ENCODE results near the gene TMEM87A. TPM values are rescaled to one million over a fixed set of nuclear protein-coding genes. Genes with fewer than 3 reads are reported as not detected.

The TMEM87A gene
- total and polyA plus RNA-seq, 8 donors, result 11.8 to 128 (median 31.2) TPM

- no peak overlapping the region for H3K27ac ChIP-seq
- TF ChIP-seq CTCF (IDR thresholded peaks at IDR 0.05), result no peak
- TF ChIP-seq EP300 (IDR thresholded peaks at IDR 0.05), result no peak
- TF ChIP-seq POLR2AphosphoS5 (IDR thresholded peaks at IDR 0.05), result no peak
- no peak for TF ChIP-seq POLR2A (IDR thresholded peaks at IDR 0.05)
- intact Hi-C loops (cut with DNase I; ENCODE audit: low total_unique reads), result no loop called here
- peak overlapping the region in 2 of 4 donors; percentile 70 to 96 for H3K4me3 ChIP-seq
- no peaks in the 10 kb centered on the region for H3K9me3 ChIP-seq
- DNase-seq, result no peak
- WGBS, 5 donors, result 73 to 79% (median 79%) methylated on average over 4 of the region's 4 CpGs
- no peaks in the 10 kb centered on the region for H3K27me3 ChIP-seq
- peaks cover 10 to 50% (median 34%) of the 10 kb centered on the region in 4 donors for H3K4me1 ChIP-seq
- H3K36me3 ChIP-seq, result peaks cover 5 to 39% (median 27%) of the 10 kb centered on the region in 4 donors
Measured at GRCh38 chr15:42206406-42206805, 66.8 kb downstream of the TMEM87A start.

GRCh38 chr15:42203891-42204290, 69.3 kb downstream of the TMEM87A start:
- no peak for TF ChIP-seq CTCF (IDR thresholded peaks at IDR 0.05)
- TF ChIP-seq POLR2A (IDR thresholded peaks at IDR 0.05), result no peak
- TF ChIP-seq EP300 (IDR thresholded peaks at IDR 0.05), result no peak
- no peak for TF ChIP-seq POLR2AphosphoS5 (IDR thresholded peaks at IDR 0.05)
- peaks cover 0 to 29% (median 23%) of the 10 kb centered on the region in 4 donors for H3K36me3 ChIP-seq
- no peak for DNase-seq
- H3K27ac ChIP-seq, result no peak overlapping the region
- no peak overlapping the region for H3K4me3 ChIP-seq
- no peaks in the 10 kb centered on the region for H3K27me3 ChIP-seq
- intact Hi-C loops (cut with DNase I; ENCODE audit: low total_unique reads), result no loop called here
- peaks cover 10 to 50% (median 34%) of the 10 kb centered on the region in 4 donors for H3K4me1 ChIP-seq
- WGBS, 5 donors, result 85 to 95% (median 87%) methylated on average over 3 of the region's 3 CpGs
- no peaks in the 10 kb centered on the region for H3K9me3 ChIP-seq

GRCh38 chr15:42202653-42203052, 70.6 kb downstream of the TMEM87A start:
- no peak for TF ChIP-seq EP300 (IDR thresholded peaks at IDR 0.05)
- intact Hi-C loops (cut with DNase I; ENCODE audit: low total_unique reads), result no loop called here
- 50 to 75% (median 62%) methylated on average over 2 of the region's 2 CpGs for WGBS, 5 donors
- Histone ChIP-seq H3K4me1 (peaks cover 10 to 50% (median 30%) of the 10 kb centered on the region in 4 donors), H3K9me3 (no peaks in the 10 kb centered on the region), H3K36me3 (peaks cover 5 to 41% (median 35%) of the 10 kb centered on the region in 4 donors), H3K27me3 (no peaks in the 10 kb centered on the region), H3K4me3 (no peak overlapping the region), H3K27ac (no peak overlapping the region)
- no peak for DNase-seq

- intact Hi-C loops (cut with DNase I; ENCODE audit: low total_unique reads), result no loop called here
- no peaks in the 10 kb centered on the region for H3K9me3 ChIP-seq
- 91 to 100% (median 97%) methylated on average over 1 of the region's 1 CpG for WGBS, 5 donors
Measured at GRCh38 chr15:42201801-42202200, 71.4 kb downstream of the TMEM87A start.

More at GRCh38 chr15:42201801-42202200, 71.4 kb downstream of the TMEM87A start:
- H3K4me1 ChIP-seq, result peaks cover 6 to 41% (median 23%) of the 10 kb centered on the region in 4 donors
- no peak overlapping the region for H3K27ac ChIP-seq
- H3K36me3 ChIP-seq, result peaks cover 5 to 48% (median 42%) of the 10 kb centered on the region in 4 donors
- H3K27me3 ChIP-seq, result no peaks in the 10 kb centered on the region
- H3K4me3 ChIP-seq, result no peak overlapping the region
- TF ChIP-seq POLR2A (IDR thresholded peaks at IDR 0.05) (no peak), EP300 (IDR thresholded peaks at IDR 0.05) (no peak), CTCF (IDR thresholded peaks at IDR 0.05) (no peak), POLR2AphosphoS5 (IDR thresholded peaks at IDR 0.05) (no peak)
- no peak for DNase-seq

Data from stomach (tissue), 9 donors.